Stimulated activated CD8-positive, alpha-beta memory T cell treated with anti-CD3 and anti-CD28 coated beads, Interleukin-7, amount 100 ng/mL, for 24 hours (primary cell): ENCODE data around the gene ATRN.
"Not testable (repeated sequence)": the region's sequence is repeated elsewhere in the genome, so short reads cannot be mapped to it uniquely, and the experiment has no call there.

ENCODE experiments used
- DNase-seq: peaks from one replicate; pipeline ENCODE4 v3.0.0-alpha.2; 2020; ENCODE audit warnings: low read depth

ATRN gene

GRCh38 chr20:3470208-3470626, 601 bp upstream of the ATRN start:
- DNase-seq = no peak

- DNase-seq = no peak
Measured at GRCh38 chr20:3471397-3472021, 691 bp downstream of the ATRN start.

DNA sequence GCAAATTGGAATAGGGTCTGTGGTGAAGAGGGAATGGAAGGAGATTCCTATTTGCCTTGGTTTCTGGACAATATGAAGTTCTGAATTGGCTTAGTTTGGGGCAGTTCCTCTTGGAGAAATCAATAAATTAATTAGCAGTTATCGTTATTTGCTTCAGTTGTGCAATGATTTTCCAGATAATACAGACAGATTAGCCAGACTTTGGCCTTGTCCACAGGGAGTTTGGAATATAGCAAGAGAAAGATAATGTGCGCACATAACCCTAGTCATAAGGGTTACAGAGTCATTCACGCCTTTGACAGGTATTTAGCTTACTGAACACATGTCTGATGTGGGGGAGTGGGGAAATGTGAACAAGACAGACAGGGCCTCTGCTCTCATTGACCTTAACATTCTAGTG, 1.3 kb downstream of the ATRN start:
- DNase-seq = no peak

GRCh38 chr20:3473324-3473723, 2.5 kb downstream of the ATRN start:
- DNase-seq = no peak

GRCh38 chr20:3473944-3474343, 3.1 kb downstream of the ATRN start:
- DNase-seq = no peak

DNA sequence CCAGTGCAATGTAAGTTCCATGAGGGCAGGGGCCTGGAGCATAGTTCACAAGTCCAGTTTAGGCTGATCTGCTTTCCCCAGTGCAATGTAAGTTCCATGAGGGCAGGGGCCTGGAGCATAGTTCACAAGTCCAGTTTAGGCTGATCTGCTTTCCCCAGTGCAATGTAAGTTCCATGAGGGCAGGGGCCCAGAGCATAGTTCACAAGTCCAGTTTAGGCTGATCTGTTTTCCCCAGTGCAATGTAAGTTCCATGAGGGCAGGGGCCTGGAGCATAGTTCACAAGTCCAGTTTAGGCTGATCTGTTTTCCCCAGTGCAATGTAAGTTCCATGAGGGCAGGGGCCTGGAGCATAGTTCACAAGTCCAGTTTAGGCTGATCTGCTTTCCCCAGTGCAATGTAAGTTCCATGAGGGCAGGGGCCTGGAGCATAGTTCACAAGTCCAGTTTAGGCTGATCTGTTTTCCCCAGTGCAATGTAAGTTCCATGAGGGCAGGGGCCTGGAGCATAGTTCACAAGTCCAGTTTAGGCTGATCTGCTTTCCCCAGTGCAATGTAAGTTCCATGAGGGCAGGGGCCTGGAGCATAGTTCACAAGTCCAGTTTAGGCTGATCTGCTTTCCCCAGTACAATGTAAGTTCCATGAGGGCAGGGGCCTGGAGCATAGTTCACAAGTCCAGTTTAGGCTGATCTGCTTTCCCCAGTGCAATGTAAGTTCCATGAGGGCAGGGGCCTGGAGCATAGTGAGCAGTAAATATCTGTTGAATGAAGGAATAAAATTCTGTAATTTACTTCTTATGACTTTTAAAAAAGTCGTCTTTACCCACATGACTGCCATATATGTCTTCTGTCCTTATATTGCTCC, 6.4 kb downstream of the ATRN start:
- DNase-seq = not testable (repeated sequence)

DNA sequence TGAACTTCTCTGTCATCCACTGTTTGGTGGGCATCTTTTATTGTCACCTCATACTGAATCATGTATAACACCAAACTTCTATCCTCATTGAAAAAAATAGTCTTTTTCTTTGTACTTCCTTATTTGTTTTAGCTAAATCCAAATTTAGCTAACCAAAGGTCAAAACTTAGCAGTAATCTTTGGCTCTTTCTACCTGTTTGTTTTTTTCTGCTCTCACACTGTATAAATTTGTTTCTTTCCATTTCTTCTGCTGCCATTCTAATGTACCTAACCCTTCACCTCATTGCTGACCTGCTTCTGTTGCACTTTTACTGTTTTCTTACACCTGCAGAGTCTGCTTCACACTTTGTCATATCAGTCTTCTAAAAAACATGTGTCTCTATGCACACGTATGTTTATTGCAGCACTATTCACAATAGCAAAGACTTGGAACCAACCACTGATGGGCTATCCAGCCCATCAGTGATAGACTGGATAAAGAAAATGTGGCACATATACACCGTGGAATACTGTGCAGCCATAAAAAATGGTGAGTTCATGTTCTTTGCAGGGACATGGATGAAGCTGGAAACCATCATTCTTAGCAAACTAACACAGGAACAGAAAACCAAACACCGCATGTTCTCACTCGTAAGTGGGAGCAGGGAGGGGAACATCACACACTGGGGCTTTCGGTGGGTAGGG, 7.2 kb downstream of the ATRN start:
- DNase-seq = no peak

DNA sequence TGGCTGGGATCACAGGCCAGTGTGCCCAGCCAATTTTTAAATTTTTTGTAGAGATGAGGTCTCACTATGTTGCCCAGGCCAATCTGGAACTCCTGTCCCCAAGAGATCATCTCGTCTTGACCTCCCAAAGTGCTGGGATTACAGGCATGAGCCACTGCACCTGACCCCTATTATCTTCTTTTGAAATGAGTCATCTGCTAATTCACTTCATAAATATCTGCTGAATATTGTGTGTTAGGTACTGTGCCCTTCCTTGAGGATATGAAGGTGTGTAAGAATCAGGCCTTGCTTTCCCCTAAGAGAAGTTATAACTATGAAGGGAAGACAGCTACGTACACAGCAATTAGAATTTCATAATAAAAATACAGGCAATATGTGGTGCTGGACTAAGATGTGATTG, 8.2 kb downstream of the ATRN start:
- no peak for DNase-seq

- no peak for DNase-seq
Measured at GRCh38 chr20:3479759-3480615, 9.2 kb downstream of the ATRN start.

- no peak for DNase-seq
Measured at GRCh38 chr20:3483309-3483708, 12.5 kb downstream of the ATRN start.

GRCh38 chr20:3483784-3484183, 13.0 kb downstream of the ATRN start:
- no peak for DNase-seq

GRCh38 chr20:3485913-3486312, 15.1 kb downstream of the ATRN start:
- no peak for DNase-seq

- DNase-seq = no peak
Measured at GRCh38 chr20:3486850-3487249, 16.0 kb downstream of the ATRN start.

DNA sequence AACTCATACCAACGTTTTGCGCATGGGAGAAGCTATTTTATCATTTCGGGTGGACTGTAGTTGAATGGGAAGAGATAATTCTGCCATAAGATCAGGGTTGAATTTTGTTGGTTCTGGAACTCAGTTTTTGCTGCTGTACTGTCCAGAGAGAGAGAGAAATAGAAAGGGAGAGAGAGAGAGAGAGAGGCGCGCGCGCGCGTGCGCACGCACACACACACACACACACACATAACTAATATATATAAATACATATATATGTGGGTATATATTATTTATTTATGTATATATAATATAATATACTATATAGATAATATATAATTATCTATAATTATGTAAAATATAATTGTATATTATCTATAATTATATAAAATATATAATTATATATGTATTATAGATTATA, 21.9 kb downstream of the ATRN start:
- DNase-seq = no peak

DNA sequence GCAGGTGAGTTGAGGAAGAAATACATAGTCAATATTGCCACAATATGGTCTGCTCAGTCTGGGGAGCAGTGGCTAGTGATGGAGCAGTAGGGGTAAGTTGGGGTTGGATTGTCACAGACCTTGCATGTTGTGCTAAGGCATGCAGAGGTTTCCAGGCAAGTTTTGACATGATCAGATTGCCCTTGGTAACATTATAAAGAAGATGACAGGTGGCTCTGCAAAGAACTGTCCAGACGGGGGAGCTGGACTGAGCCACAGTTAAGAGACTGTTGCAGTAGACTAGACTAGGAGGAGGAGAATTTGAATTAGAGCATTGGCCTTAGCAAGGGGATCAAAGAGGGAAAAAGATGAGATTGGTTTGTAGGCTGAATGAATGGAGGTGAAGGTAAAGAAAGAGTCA, 23.4 kb downstream of the ATRN start:
- no peak for DNase-seq

- no peak for DNase-seq
Measured at GRCh38 chr20:3502878-3503277, 32.1 kb downstream of the ATRN start.

DNA sequence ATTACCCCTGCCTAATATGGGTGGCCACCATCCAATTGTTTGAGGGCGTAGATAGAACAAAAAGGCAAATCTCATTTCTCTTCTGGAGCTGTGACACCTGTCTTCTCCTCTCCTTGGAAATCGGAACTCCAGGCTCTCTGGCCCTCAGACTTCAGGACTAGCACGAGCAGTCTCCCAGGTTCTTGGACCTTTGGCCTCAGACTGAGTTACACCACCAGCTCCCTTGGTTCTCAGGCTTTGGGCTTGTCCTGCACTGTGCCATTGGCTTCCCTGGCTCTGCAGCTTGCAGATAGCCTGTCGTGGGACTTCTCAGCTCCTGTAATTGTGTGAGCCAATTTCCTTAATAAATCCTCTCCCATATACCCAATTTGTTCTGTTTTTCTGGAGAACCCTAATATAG, 34.3 kb downstream of the ATRN start:
- DNase-seq = no peak

GRCh38 chr20:3509064-3509463, 38.2 kb downstream of the ATRN start:
- no peak for DNase-seq

- no peak for DNase-seq
Measured at GRCh38 chr20:3510110-3510509, 39.3 kb downstream of the ATRN start.

DNA sequence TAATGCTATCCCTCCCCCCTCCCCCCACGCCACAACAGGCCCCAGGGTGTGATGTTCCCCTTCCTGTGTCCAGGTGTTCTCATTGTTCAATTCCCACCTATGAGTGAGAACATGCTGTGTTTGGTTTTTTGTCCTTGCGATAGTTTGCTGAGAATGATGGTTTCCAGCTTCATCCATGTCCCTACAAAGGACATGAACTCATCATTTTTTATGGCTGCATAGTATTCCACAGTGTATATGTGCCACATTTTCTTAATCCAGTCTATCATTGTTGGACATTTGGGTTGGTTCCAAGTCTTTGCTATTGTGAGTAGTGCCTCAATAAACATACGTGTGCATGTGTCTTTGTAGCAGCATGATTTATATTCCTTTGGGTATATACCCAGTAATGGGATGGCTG, 41.4 kb downstream of the ATRN start:
- DNase-seq = not testable (repeated sequence)

- DNase-seq = no peak
Measured at GRCh38 chr20:3514012-3514642, 43.3 kb downstream of the ATRN start.
